Skeletal muscle cell (primary cell): Measurements from ENCODE around the gene NHS.

Source experiments
- DNase-seq: peaks from one replicate; pipeline ENCODE4 v3.0.0-alpha.2; 2010; ENCODE audit warnings: low read depth
- H3K4me3 ChIP-seq: 2 replicates; pipeline ENCODE4 v1.5.1; 2011; ENCODE audit warnings: low read depth, mild to moderate bottlenecking, control low read depth, low read length, moderate library complexity

The NHS gene

GRCh38 chrX:17633546-17633945, 258.5 kb downstream of the NHS start:
- no peak overlapping the region for H3K4me3 ChIP-seq
- no peak for DNase-seq

GRCh38 chrX:17634542-17635207, 259.7 kb downstream of the NHS start:
- H3K4me3 ChIP-seq, result no peak overlapping the region
- no peak for DNase-seq

GRCh38 chrX:17635231-17635630, 260.2 kb downstream of the NHS start:
- H3K4me3 ChIP-seq, result no peak overlapping the region
- peak; percentile 5 for DNase-seq

- no peak for DNase-seq
- H3K4me3 ChIP-seq, result no peak overlapping the region
These were observed 262.2 kb downstream of the NHS start for GRCh38 chrX:17637235-17637634.

- DNase-seq, result no peak
- no peak overlapping the region for H3K4me3 ChIP-seq
These were observed 263.7 kb downstream of the NHS start for GRCh38 chrX:17638731-17639130.

- H3K4me3 ChIP-seq, result no peak overlapping the region
- DNase-seq, result no peak
These were observed 267.9 kb downstream of the NHS start for GRCh38 chrX:17642891-17643290.

- no peak overlapping the region for H3K4me3 ChIP-seq
- no peak for DNase-seq
These were observed 268.5 kb downstream of the NHS start for GRCh38 chrX:17643528-17643927.

GRCh38 chrX:17644001-17644400, 269.0 kb downstream of the NHS start:
- no peak overlapping the region for H3K4me3 ChIP-seq
- no peak for DNase-seq

GRCh38 chrX:17654116-17654515, 279.1 kb downstream of the NHS start:
- DNase-seq, result no peak
- no peak overlapping the region for H3K4me3 ChIP-seq

- no peak overlapping the region for H3K4me3 ChIP-seq
- DNase-seq, result no peak
These were observed 280.4 kb downstream of the NHS start for GRCh38 chrX:17655211-17656034.

- no peak overlapping the region for H3K4me3 ChIP-seq
These were observed 281.0 kb downstream of the NHS start for GRCh38 chrX:17656035-17656418.

GRCh38 chrX:17656556-17656955, 281.6 kb downstream of the NHS start:
- no peak for DNase-seq
- H3K4me3 ChIP-seq, result no peak overlapping the region

More at GRCh38 chrX:17656035-17656418, 281.0 kb downstream of the NHS start:
- no peak for DNase-seq

- no peak for DNase-seq
- no peak overlapping the region for H3K4me3 ChIP-seq
These were observed 287.4 kb downstream of the NHS start for GRCh38 chrX:17662391-17662790.

- no peak for DNase-seq
These were observed 293.9 kb downstream of the NHS start for GRCh38 chrX:17668929-17669328.

GRCh38 chrX:17669458-17669857, 294.5 kb downstream of the NHS start:
- no peak for DNase-seq
- H3K4me3 ChIP-seq, result no peak overlapping the region

More at GRCh38 chrX:17668929-17669328, 293.9 kb downstream of the NHS start:
- H3K4me3 ChIP-seq, result no peak overlapping the region

- no peak overlapping the region for H3K4me3 ChIP-seq
- DNase-seq, result no peak
These were observed 294.9 kb downstream of the NHS start for GRCh38 chrX:17669891-17670290.

- H3K4me3 ChIP-seq, result no peak overlapping the region
- no peak for DNase-seq
These were observed 295.9 kb downstream of the NHS start for GRCh38 chrX:17670874-17671273.

- DNase-seq, result no peak
- no peak overlapping the region for H3K4me3 ChIP-seq
These were observed 299.6 kb downstream of the NHS start for GRCh38 chrX:17674601-17675000.

GRCh38 chrX:17679261-17679660, 304.3 kb downstream of the NHS start:
- DNase-seq, result no peak
- no peak overlapping the region for H3K4me3 ChIP-seq

GRCh38 chrX:17679820-17680219, 304.8 kb downstream of the NHS start:
- no peak for DNase-seq
- no peak overlapping the region for H3K4me3 ChIP-seq
